SK-N-MC (cell line): ENCODE results near the gene SNAI1.
"Not testable (repeated sequence)": the region's sequence is repeated elsewhere in the genome, so short reads cannot be mapped to it uniquely, and the experiment has no call there.

ENCODE experiments used
- DNase-seq: peaks from one replicate; pipeline ENCODE4 v3.0.0-alpha.2; 2011; ENCODE audit warnings: low read depth, low spot score
- H3K27ac ChIP-seq: fragments of 200-600 bp; sonication (generic); 2 replicates; pipeline ENCODE4 v1.5.1; 2016; ENCODE audit warnings: mixed run types
- H3K36me3 ChIP-seq: fragments of 200-600 bp; sonication (generic); 2 replicates; pipeline ENCODE4 v1.6.1; 2017; ENCODE audit warnings: antibody characterized with exemption, low read length, mixed read lengths; ENCODE audit not compliant: insufficient read depth
- H3K4me3 ChIP-seq: fragments of 200-600 bp; sonication (generic); 2 replicates; pipeline ENCODE4 v1.5.1; 2016
- H3K9ac ChIP-seq: fragments of 200-600 bp; sonication (generic); 2 replicates; pipeline ENCODE4 v1.8.0; 2017; ENCODE audit warnings: mixed run types, mixed read lengths; ENCODE audit not compliant: insufficient read length
- H3K9me3 ChIP-seq: fragments of 200-600 bp; sonication (generic); 2 replicates; pipeline ENCODE4 v1.6.1; 2017; ENCODE audit warnings: low read depth, mild to moderate bottlenecking, antibody characterized with exemption, low read length, moderate library complexity, mixed read lengths
- EZH2 ChIP-seq: fragments of 200-600 bp; sonication (generic); IDR thresholded peaks from one replicate; pipeline ENCODE4 v1.6.1; 2017; ENCODE audit warnings: antibody characterized with exemption
- FOXP2 ChIP-seq: optimal IDR thresholded peaks from 2 replicates; pipeline ENCODE3; 2011; ENCODE audit warnings: mild to moderate bottlenecking, moderate library complexity; ENCODE audit not compliant: insufficient read depth; ENCODE audit errors: extremely low read length, control extremely low read depth
- POLR2AphosphoS5 ChIP-seq: IDR thresholded peaks from 2 replicates; pipeline ENCODE4 v1.6.1; 2012; ENCODE audit warnings: mild to moderate bottlenecking, low read depth, low read length, borderline replicate concordance

Gene SNAI1

GRCh38 chr20:50003253-50003656 is 20.5 kb downstream of the SNAI1 start:
- Histone ChIP-seq H3K9me3 (no peaks in the 10 kb centered on the region), H3K36me3 (no peaks in the 10 kb centered on the region), H3K9ac (no peak overlapping the region), H3K4me3 (no peak overlapping the region), H3K27ac (no peak overlapping the region)
- TF ChIP-seq EZH2 (no peak), FOXP2 (no peak), POLR2AphosphoS5 (no peak)
- DNase-seq, result peak; percentile 44

GRCh38 chr20:50004229-50004628 is 21.4 kb downstream of the SNAI1 start:
- H3K4me3 ChIP-seq, result no peak overlapping the region
- no peak for DNase-seq
- no peak for TF ChIP-seq FOXP2
- TF ChIP-seq POLR2AphosphoS5, result no peak
- TF ChIP-seq EZH2, result no peak
- no peak overlapping the region for H3K9ac ChIP-seq
- H3K36me3 ChIP-seq, result no peaks in the 10 kb centered on the region
- no peaks in the 10 kb centered on the region for H3K9me3 ChIP-seq
- H3K27ac ChIP-seq, result no peak overlapping the region

- TF ChIP-seq FOXP2, result no peak
- no peak for TF ChIP-seq POLR2AphosphoS5
- no peak for TF ChIP-seq EZH2
- Histone ChIP-seq H3K9me3 (no peaks in the 10 kb centered on the region), H3K4me3 (no peak overlapping the region), H3K27ac (no peak overlapping the region), H3K36me3 (no peaks in the 10 kb centered on the region), H3K9ac (no peak overlapping the region)
- DNase-seq, result no peak
Measured at GRCh38 chr20:50005471-50005981, 22.7 kb downstream of the SNAI1 start.

- TF ChIP-seq POLR2AphosphoS5 (no peak), FOXP2 (no peak), EZH2 (no peak)
- no peak for DNase-seq
- no peak overlapping the region for H3K9ac ChIP-seq
- H3K9me3 ChIP-seq, result no peaks in the 10 kb centered on the region
- no peak overlapping the region for H3K4me3 ChIP-seq
- no peak overlapping the region for H3K27ac ChIP-seq
- no peaks in the 10 kb centered on the region for H3K36me3 ChIP-seq
Measured at GRCh38 chr20:50007369-50007768, 24.6 kb downstream of the SNAI1 start.

GRCh38 chr20:50008007-50008406 is 25.2 kb downstream of the SNAI1 start:
- DNase-seq, result no peak
- no peaks in the 10 kb centered on the region for H3K9me3 ChIP-seq
- no peak overlapping the region for H3K27ac ChIP-seq
- H3K4me3 ChIP-seq, result no peak overlapping the region
- TF ChIP-seq POLR2AphosphoS5 (no peak), EZH2 (no peak), FOXP2 (no peak)
- H3K9ac ChIP-seq, result no peak overlapping the region
- no peaks in the 10 kb centered on the region for H3K36me3 ChIP-seq

GRCh38 chr20:50009521-50010454 is 27.0 kb downstream of the SNAI1 start:
- H3K9me3 ChIP-seq, result no peaks in the 10 kb centered on the region
- no peak overlapping the region for H3K9ac ChIP-seq
- no peak overlapping the region for H3K4me3 ChIP-seq
- no peak for DNase-seq
- H3K27ac ChIP-seq, result peak overlapping the region; percentile 50
- TF ChIP-seq EZH2, result no peak
- TF ChIP-seq FOXP2, result no peak
- TF ChIP-seq POLR2AphosphoS5, result no peak
- no peaks in the 10 kb centered on the region for H3K36me3 ChIP-seq

GRCh38 chr20:50011597-50011996 is 28.8 kb downstream of the SNAI1 start:
- H3K36me3 ChIP-seq, DNase-seq, H3K4me3 ChIP-seq, H3K27ac ChIP-seq, H3K9me3 ChIP-seq, H3K9ac ChIP-seq: not testable (repeated sequence)

- Histone ChIP-seq H3K9me3 (no peaks in the 10 kb centered on the region), H3K4me3 (no peak overlapping the region), H3K27ac (peak overlapping the region; percentile 75; the same call in 1 of the 2 replicates), H3K36me3 (no peaks in the 10 kb centered on the region), H3K9ac (no peak overlapping the region)
- no peak for DNase-seq
- TF ChIP-seq EZH2, result no peak
- no peak for TF ChIP-seq POLR2AphosphoS5
- no peak for TF ChIP-seq FOXP2
Measured at GRCh38 chr20:50012282-50013263, 29.8 kb downstream of the SNAI1 start.
